Medulla oblongata (tissue), 1 donor: ENCODE measurements around the gene SAXO1.
"Not testable (repeated sequence)": the region's sequence is repeated elsewhere in the genome, so short reads cannot be mapped to it uniquely, and the experiment has no call there.

ENCODE experiments used
- DNase-seq: peaks from one replicate; pipeline ENCODE4 v3.0.0-alpha.2; 2015; ENCODE audit errors: extremely low spot score

The SAXO1 gene, protein sequence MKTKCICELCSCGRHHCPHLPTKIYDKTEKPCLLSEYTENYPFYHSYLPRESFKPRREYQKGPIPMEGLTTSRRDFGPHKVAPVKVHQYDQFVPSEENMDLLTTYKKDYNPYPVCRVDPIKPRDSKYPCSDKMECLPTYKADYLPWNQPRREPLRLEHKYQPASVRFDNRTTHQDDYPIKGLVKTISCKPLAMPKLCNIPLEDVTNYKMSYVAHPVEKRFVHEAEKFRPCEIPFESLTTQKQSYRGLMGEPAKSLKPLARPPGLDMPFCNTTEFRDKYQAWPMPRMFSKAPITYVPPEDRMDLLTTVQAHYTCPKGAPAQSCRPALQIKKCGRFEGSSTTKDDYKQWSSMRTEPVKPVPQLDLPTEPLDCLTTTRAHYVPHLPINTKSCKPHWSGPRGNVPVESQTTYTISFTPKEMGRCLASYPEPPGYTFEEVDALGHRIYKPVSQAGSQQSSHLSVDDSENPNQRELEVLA

DNA sequence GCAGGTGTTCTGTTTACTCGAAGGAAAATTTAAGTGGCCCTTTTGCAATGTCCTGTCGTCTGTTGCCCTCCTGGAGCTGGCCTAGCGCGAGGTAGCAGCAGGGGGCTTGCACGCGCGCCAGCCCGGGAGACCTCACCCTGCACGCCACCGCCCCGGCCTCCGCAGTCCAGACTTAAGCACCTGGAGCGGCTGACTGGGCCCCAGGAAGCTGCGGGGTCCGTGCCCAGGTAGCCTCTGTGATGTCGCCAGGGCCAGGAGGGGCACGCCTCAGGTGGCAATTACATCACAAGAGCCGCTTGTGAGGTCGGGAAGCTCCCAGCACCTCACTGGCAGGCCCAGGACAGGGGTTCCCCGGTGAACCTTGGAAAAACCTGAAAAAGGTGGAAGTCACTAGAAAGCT lies at the start of gene SAXO1:
Gene SAXO1, minus strand, starts transcription at position 195 of the 400 bp plus-strand sequence. CDS start 301 bp downstream, outside the sequence.
- DNase-seq = no peak

DNA sequence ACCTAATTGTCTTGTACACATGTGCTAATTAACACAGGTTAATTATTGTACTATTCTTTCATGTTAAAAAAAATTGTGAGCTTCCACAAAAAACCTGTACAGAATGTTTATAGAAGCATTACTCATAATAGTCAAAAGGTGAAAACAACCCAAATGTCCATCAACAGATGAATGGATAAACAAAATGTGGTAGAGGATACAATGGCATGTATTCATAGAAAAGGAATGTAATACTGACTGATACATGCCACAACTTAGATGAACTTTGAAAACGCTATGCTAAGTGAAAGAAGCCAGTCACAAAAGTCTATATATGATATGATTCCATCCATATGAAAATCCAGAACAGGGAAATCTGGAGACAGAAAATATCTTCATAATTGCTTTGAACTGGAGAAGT lies 41.8 kb upstream of the SAXO1 start:
- DNase-seq = no peak

DNA sequence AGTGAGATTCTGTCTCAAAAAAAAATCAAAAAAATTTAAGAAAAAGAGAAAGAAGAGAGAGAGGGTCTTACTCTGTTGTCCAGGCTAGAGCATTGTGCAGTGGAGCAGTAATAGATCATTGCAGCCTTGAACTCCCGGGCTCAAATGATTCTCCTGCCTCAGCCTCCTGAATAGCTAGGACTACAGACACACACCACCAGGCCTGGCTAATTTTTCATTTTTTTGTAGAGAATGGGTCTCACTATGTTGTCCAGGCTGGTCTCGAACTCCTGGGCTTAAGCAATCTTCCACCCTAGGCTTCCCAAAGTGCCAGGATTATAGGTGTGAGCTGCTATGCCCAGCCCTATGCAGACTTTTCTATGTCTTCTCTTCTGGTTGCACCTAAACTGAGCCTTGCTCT lies 41.2 kb upstream of the SAXO1 start:
- DNase-seq = no peak

DNA sequence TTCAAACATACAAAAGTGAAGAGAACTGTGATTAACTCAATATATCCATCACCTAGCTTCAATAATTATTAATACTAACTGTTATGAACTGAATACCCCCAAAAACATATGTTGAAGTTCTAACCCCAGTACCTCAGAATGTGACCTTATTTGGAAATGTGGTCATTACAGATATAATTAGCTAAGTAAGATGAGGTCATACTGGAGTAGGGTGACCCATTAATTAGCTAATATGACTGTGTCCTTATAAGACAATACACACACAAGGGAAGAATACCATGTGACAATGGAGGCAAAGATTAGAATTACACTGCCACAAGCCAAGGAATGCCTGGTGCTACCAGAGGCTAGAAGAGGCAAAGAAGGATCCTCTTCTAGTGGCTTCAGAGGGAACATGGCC lies 24.0 kb upstream of the SAXO1 start:
- DNase-seq = no peak

DNA sequence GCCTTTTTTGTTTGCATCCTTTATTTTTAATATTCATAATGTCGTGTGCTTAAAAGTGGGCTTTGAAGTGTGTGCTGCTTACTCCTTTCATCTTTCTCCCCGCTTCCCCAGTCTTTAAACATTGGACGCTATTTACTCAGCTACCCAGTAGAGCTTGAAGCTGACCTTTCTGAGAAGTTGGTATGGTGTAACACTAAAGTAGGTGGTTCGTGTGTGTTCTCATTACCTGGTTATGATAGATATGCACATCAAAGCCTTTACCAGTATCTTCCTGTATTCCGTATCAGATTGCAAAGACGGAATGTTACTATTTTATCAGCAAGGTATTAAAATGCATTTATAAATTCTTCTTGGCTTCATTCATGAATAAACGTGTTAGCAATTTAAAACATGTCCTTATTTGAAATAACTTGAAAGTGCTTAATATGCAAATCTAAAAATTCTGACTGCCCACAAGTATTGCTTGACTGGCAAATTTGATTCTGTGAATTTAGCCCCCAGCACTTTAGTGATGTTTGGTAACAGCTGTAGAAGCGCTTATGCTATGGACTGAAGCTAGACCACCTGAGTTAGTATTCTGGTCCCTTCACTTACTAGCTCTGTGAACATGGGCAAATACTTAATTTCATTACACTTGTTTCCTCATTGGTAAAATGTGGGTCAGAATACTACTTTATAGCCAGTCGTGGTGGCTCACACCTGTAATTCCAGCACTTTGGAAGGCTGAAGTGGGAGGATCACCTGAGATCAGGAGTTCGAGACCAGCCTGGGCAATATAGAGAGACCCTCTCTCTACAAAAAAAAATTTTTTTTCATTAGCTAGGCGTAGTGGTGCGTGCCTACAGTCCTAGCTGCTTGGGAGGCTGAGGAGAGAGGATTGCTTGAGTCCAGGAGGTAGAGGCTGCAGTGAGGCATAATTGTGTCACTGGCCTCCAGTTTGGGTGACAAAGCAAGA lies 17.9 kb upstream of the SAXO1 start:
- no peak for DNase-seq

DNA sequence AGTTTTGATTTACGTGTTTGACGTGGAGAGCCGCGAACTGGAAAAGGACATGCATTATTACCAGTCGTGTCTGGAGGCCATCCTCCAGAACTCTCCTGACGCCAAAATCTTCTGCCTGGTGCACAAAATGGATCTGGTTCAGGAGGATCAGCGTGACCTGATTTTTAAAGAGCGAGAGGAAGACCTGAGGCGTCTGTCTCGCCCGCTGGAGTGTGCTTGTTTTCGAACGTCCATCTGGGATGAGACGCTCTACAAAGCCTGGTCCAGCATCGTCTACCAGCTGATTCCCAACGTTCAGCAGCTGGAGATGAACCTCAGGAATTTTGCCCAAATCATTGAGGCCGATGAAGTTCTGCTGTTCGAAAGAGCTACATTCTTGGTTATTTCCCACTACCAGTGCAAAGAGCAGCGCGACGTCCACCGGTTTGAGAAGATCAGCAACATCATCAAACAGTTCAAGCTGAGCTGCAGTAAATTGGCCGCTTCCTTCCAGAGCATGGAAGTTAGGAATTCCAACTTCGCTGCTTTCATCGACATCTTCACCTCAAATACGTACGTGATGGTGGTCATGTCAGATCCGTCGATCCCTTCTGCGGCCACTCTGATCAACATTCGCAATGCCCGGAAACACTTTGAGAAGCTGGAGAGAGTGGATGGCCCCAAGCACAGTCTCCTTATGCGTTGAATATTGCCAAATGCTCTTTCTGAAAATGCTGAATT lies 17.1 kb upstream of the SAXO1 start:
- DNase-seq = peak; percentile 68

DNA sequence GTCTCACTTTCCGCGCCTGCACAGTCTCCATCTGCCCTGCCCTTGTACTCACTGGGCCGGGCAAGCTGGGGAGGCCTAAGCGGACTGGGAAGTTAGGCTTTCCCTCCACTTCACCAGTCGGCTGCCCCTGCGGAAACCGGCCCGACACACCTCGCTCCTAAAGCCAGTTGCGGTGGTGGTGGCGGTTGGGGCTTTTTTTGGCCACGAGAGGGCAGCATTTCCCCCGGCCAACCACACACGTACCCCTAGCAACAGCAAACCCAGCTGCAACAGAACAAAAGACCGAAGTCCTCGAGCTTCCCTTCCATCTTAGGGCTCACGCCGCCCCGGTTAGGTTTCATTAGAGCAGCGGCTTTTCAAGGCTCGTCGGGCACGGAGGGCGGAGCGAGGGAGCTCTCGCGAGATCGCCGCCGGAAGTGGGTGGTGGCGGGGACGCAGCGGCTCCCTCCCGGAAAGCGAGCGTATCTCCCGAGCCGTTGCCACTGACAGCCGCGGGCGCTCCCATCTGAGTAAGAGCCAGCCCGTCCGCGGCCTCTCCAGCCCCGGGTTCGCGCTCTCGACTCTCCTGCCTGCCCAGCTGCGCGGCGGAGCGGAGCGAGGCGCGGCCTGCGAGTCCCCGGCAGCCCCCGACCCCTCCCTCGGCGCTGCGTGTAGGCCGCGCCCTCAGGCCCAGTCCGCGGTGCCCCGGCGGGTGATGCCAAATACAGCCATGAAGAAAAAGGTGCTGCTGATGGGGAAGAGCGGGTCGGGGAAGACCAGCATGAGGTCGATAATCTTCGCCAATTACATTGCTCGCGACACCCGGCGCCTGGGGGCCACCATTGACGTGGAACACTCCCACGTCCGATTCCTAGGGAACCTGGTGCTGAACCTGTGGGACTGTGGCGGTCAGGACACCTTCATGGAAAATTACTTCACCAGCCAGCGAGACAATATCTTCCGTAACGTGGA lies 16.2 kb upstream of the SAXO1 start, which contains the start of gene RRAGA:
Gene RRAGA, plus strand, starts transcription at position 462 of the 951 bp plus-strand sequence. Its CDS starts 233 bp downstream, at position 695.
- peak; percentile 96 for DNase-seq

DNA sequence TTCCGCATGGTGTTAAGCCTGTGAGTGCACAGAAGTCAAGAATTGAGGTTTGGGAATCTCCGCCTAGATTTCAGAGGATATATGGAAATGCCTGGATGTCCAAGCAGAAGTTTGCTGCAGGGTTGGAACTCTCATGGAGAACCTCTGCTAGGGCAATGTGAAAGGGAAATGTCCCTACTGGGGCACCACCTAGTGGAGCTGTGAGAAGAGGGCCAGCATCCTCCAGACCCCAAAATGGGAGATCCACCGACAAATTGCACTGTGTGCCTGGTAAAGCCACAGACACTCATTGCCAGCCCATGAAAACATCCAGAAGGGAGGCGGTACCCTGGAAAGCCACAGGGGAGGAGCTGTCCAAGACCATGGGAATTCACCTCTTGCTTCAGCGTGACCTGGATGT lies 3.6 kb upstream of the SAXO1 start:
- DNase-seq = no peak

DNA sequence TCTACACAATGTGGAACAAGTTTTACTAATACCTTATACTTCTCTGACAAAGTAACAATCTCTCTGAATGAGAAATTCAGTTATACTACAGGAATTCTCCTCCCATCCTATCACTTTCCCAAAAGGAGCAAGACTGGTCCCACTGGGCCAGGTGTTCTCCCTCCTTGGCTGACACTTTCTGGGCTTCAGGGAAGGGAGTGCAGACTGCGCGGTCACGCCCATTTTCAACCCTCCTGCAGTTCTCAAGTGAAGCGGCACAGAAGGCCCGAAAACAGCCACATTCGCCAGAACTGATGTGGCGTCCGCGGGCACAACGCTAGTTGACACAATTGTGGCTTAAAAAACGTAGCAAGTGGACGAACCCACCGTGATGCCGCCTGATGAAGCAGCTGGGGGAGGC lies 603 bp downstream of the SAXO1 start:
- DNase-seq = no peak

DNA sequence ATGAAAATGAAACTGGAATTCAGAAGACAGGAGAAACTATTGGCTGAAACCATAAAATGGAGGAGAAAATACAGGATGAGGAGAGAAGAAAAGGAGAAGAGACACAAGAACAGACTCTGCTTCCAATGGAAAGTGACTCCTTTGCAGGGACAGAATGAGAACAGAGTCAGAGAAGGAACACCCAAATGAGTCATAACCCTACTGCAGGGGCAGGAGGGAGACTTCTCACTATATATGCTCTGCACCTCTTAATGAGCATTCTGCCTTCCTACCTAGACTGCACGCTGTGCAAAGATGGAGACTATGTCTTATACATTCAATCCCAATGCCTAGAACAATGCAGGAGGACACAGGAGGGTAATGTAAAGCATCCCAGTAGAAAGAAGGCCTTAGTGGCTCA lies 2.1 kb downstream of the SAXO1 start:
- no peak for DNase-seq

DNA sequence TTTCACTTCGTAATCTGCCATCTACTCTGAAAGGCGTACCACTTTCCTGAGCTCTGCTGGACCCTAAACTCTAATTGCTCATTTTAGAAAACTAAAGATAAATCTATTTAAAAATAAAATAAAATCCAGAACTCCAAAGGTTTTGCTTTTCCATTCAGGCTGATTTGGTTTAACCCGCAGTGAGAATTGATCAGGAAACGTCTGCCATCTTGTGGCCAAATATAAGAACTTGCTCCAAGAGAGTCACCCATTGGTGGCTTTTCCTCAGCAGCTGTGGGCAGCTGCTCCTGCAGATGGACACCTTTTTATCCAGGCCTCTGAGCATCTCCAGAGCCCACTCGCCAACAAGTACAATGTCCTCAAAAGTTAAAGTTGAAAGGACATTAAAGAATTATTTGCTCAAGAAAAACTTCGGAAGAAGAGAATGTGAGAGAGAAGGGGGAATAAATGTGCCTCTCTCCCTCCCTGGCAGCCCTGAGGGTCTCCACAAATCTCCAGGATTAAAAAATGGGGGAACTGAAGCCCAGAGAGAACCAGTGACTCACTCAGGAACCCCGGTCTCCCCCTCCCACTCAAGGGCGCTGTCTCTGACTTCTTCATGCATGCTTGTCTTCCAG lies 4.1 kb downstream of the SAXO1 start:
- DNase-seq = peak; percentile 85

DNA sequence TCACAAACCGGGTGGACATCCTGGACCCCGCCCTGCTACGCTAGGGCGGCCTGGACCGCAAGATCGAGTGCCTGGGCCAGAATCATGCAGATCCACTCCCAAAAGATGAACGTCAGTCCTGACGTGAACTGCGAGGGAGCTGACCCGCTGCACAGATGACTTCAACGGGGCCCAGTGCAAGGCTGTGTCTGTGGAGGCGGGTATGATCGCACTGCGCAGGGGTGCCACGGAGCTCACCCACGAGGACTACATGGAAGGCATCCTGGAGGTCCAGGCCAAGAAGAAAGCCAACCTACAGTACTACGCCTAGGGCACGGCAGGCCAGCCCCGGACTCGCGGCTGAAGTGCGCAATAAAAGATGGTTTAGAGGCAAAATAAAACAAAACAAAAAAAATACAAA lies 5.2 kb downstream of the SAXO1 start:
- no peak for DNase-seq

DNA sequence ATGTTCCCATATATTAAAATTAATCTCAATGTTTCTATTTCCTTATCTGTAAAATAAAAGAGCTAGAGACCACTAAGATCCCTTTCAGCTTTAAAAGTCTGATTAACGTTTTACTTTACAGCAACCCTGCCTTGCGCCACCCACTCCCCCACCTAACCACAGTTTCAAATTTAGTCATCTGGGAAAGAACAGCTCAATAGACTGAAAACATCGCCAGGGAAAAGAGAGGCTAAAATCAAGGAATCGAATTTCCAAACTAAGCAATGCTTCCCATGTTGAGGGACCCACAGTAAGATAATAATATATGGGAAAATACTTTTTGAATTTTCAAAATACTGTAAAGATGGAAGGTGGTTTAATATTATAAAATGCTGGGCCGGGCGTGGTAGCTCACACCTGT lies 6.6 kb downstream of the SAXO1 start:
- no peak for DNase-seq

DNA sequence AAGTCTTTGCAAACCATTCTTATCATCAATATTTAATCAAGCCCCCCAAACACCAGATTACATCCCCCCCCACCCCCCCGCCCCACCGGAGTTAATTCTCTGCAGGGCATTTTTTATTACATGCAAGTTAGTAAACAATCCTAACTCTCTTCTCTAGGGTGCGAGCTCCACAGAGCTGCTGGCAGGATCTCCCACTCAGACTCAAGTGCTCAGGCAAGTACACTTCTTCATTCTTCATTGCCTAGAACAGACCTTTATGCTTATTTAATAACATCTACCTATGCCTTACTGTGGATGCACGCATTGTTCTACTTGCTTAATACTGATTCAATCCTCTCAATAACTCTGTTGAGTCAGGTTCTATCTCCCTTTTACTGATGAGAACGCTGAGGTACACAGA lies 9.9 kb downstream of the SAXO1 start:
- no peak for DNase-seq

DNA sequence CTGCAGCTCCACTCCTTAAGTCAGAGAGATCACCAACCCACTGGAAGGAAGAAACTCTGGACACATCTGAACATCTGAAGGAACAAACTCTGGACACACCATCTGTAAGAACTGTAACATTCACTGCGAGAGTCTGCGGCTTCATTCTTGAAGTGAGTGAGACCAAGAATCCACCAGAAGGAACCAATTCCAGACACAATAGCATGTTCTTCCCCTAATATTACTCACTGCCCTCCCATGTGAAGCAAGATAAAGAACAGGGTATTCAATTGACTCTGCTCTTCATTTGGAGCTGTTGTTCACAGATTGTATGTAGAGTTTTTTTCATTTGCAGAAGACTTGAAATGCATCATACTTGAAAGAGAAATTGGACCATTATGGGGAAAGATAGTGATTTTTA lies 10.8 kb downstream of the SAXO1 start:
- DNase-seq = no peak

DNA sequence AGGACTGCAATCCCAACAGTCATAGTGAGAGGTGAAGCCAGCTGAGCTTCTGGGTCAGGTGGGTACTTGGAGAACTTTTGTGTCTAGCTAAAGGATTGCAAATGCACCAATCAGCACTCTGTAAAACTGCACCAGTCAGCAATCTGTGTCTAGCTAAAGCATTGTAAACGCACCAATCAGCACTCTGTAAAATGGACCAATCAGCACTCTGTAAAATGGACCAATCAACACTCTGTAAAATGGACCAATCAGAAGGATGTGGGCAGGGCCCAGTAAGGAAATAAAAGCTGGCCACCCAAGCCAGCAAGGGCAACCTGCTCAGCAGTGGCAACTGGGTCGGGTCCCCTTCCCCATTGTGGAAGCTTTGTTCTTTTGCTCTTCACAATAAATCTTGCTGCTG lies 11.4 kb downstream of the SAXO1 start:
- not testable (repeated sequence) for DNase-seq

DNA sequence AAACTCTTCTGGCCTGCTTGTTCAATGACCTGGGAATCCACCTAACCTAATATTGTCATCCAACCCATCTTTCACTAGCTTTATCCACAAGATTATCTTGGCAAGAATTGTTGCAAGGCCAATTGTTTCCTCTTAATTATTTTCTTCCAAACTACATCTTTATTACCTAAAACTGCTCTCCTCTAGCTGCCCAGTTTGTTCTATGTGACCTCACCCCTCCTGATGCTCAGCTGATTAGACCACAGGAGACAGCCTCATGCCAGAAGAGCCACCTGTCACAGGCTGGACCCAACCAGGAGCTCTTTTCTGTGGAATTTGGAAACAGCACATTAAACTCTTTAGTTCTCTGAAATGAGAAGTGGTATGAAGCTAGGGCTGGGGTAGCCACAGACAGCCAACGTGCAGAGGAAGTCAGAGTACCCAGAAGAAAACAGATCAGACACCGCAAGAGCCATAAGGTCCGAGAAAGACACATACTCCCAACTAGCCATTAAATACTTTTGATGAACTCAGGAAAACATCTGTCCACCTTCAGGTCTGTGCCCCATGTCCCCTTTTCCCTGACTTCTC lies 12.0 kb downstream of the SAXO1 start:
- no peak for DNase-seq

DNA sequence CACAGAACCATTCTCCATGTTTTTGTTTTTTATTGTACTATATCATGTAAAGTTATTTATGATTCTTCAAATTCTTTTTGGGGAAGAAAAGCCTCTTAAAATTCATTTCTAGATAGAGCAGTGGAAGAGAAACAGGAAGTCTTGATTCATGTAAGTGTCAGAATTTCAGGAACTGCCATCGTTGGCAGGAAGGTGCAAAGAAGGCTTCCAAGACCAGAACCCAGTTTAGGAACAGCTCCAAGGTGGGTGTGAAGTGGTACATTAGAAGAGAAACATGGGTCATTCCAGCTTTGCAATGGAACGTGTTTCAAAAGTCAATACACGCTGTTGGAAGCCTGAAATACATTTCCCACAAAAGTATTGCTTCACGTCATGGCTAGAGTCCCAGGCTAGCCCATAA lies 14.8 kb downstream of the SAXO1 start:
- no peak for DNase-seq

DNA sequence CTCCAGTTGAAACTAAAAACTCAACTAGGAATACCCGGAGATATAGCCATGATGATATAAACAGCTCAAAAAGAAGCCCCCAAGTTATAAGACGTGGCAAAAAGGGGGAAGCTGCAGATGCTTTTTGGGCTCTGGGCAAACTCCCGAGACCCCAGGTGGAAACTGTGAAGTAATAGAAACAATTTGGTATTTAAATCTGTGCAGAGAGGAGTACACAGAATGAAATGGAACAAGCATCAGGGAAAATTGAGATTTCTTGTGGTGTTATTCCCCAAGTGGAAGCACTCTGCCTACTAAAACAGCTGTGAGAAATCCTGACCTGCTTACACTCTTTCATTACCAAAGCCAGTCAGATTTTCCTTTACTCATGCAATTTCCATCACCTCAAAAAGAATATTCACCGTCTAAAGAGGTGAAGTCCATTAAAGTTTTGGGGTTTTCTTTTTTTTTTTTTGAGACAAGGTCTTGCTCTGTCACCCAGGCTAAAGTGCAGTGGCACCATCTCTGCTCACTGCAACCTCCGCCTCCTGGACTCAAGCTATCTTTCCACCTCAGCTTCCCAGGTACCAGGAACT lies 23.5 kb downstream of the SAXO1 start:
- DNase-seq = no peak

DNA sequence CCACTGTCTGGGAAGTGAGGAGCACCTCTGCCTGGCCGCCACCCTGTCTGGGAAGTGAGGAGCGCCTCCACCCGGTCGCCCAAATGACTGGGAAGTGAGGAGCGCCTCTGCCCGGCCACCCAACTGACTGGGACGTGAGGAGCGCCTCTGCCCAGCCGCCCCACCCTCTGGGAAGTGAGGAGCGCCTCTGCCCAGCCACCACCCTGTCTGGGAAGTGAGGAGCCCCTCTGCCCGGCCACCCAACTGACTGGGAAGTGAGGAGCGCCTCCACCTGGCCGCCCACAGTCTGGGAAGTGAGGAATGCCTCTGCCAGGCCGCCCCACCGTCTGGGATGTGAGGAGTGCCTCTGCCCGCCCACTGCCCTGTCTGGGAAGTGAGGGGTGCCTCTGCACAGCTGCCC lies 32.9 kb downstream of the SAXO1 start:
- no peak for DNase-seq
